ENCODE results near the gene IREB2. TPM values are rescaled to one million over a fixed set of nuclear protein-coding genes. Genes with fewer than 3 reads are reported as not detected.

Gene IREB2
- total RNA-seq, 1 experiment from 2014 or later, result 86.4 TPM

GRCh38 chr15:78502641-78503040, 64.6 kb downstream of the IREB2 start:
- H3K36me3 ChIP-seq (ENCODE audit: insufficient read depth, low read length, poor library complexity, severe bottlenecking), result peaks cover 30% of the 10 kb centered on the region
- CTCF ChIA-PET, result interaction anchor here (0.7 kb wide), 1 partner anchor 14 kb away, joined by 3 read pairs; no protein-coding TSS in a partner anchor
- DNase-seq (ENCODE audit: low spot score), result no peak
- no TSS peak for BruUV-seq (replicated peaks)
- POLR2A ChIA-PET (ENCODE audit: low non-redundant PET), result no interaction called here
- H3K9me3 ChIP-seq (ENCODE audit: low read depth, low read length, poor library complexity, severe bottlenecking), result no peaks in the 10 kb centered on the region
- intact Hi-C loops (cut with micrococcal nuclease; ENCODE audit: unreplicated experiment), result no loop called here
- no peaks in the 10 kb centered on the region for H3K27me3 ChIP-seq (replicated peaks; ENCODE audit: insufficient read depth, low read depth, low read length, poor library complexity)
- no peak overlapping the region for H3K27ac ChIP-seq (ENCODE audit: low read depth, low read length, poor library complexity, severe bottlenecking)
- no peak for TF ChIP-seq EZH2 (IDR thresholded peaks at IDR 0.05; ENCODE audit: borderline replicate concordance, low read depth, low read length, poor library complexity, severe bottlenecking)
- H3K4me1 ChIP-seq (ENCODE audit: insufficient read depth, low read length, poor library complexity, severe bottlenecking), result no peaks in the 10 kb centered on the region
- no peak overlapping the region for H3K4me3 ChIP-seq (ENCODE audit: low read depth, low read length, poor library complexity, severe bottlenecking)

GRCh38 chr15:78506971-78507830, 69.2 kb downstream of the IREB2 start, which contains the start of gene HYKK:
Gene HYKK, plus strand, starts transcription at chr15:78507577. Its CDS starts 5,512 bp downstream, at chr15:78513089.
- Histone ChIP-seq H3K27me3 (replicated peaks; ENCODE audit: insufficient read depth, low read depth, low read length, poor library complexity) (peaks cover 22% of the 10 kb centered on the region), H3K27ac (ENCODE audit: low read depth, low read length, poor library complexity, severe bottlenecking) (no peak within 1 kb of the TSS), H3K4me1 (ENCODE audit: insufficient read depth, low read length, poor library complexity, severe bottlenecking) (peaks cover 5% of the 10 kb centered on the region), H3K9me3 (ENCODE audit: low read depth, low read length, poor library complexity, severe bottlenecking) (no peaks in the 10 kb centered on the region), H3K36me3 (ENCODE audit: insufficient read depth, low read length, poor library complexity, severe bottlenecking) (no peaks in the 10 kb centered on the region), H3K4me3 (ENCODE audit: low read depth, low read length, poor library complexity, severe bottlenecking) (peak within 1 kb of the TSS; percentile 62)
- TF ChIP-seq EZH2 (IDR thresholded peaks at IDR 0.05; ENCODE audit: borderline replicate concordance, low read depth, low read length, poor library complexity, severe bottlenecking), result no peak
- TF ChIP-seq CTCF (conservative IDR thresholded peaks at IDR 0.05; ENCODE audit: low read depth, low read length), result 0 out of 2 replicates have a peak, but pooled peaks have one; percentile 7
- ChIA-PET CTCF (interaction anchor here (0.6 kb wide), 1 partner anchor 58 kb away, joined by 3 read pairs; the partner anchor contains the start of gene CHRNA5), POLR2A (ENCODE audit: low non-redundant PET) (no interaction called here)
- BruUV-seq (replicated peaks), result no TSS peak
- DNase-seq (ENCODE audit: low spot score), result peak; percentile 99
- intact Hi-C loops (cut with micrococcal nuclease; ENCODE audit: unreplicated experiment), result no loop called here

GRCh38 chr15:78507831-78508160, 69.8 kb downstream of the IREB2 start:
- POLR2A ChIA-PET (ENCODE audit: low non-redundant PET), result no interaction called here
- no peak for DNase-seq (ENCODE audit: low spot score)
- H3K36me3 ChIP-seq (ENCODE audit: insufficient read depth, low read length, poor library complexity, severe bottlenecking), result no peaks in the 10 kb centered on the region
- intact Hi-C loops (cut with micrococcal nuclease; ENCODE audit: unreplicated experiment), result no loop called here
- peaks cover 22% of the 10 kb centered on the region for H3K27me3 ChIP-seq (replicated peaks; ENCODE audit: insufficient read depth, low read depth, low read length, poor library complexity)
- TF ChIP-seq EZH2 (IDR thresholded peaks at IDR 0.05; ENCODE audit: borderline replicate concordance, low read depth, low read length, poor library complexity, severe bottlenecking) (no peak), CTCF (conservative IDR thresholded peaks at IDR 0.05; ENCODE audit: low read depth, low read length) (no peak)
- peaks cover 5% of the 10 kb centered on the region for H3K4me1 ChIP-seq (ENCODE audit: insufficient read depth, low read length, poor library complexity, severe bottlenecking)
- BruUV-seq (replicated peaks), result no TSS peak
- H3K9me3 ChIP-seq (ENCODE audit: low read depth, low read length, poor library complexity, severe bottlenecking), result no peaks in the 10 kb centered on the region
- CTCF ChIA-PET, result no interaction called here
- peak overlapping the region; percentile 62 for H3K4me3 ChIP-seq (ENCODE audit: low read depth, low read length, poor library complexity, severe bottlenecking)
- H3K27ac ChIP-seq (ENCODE audit: low read depth, low read length, poor library complexity, severe bottlenecking), result no peak overlapping the region
